HG03442 (cell line): ENCODE measurements around the gene LRRC61.
"Not testable (repeated sequence)": the region's sequence is repeated elsewhere in the genome, so short reads cannot be mapped to it uniquely, and the experiment has no call there.

ENCODE experiments used
- ATAC-seq: cut with Tn5 transposase; IDR thresholded peaks from one replicate; pipeline ENCODE4 v1.9.1; 2021; ENCODE audit warnings: mild to moderate bottlenecking, moderate library complexity; ENCODE audit not compliant: unreplicated experiment

The LRRC61 gene

DNA sequence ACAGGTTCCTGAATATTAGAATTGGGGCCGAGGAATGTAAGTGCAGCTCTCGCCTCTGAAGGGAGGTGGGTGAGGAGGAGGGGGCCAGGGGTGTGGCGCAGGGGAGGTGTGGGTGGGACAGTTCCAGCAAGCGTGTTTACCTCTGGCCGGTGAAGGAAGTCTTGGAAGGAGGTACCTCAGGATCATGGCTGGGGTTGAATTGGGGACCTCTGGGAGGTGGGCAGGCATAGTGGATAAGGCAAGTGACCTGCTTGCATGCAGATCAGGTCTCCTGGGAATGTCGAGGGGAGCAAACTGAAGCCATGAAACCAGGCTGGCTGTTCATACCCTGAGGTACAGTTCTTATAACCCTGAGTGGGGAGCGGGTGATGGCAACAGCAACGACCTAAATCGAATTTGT is 57.9 kb downstream of the LRRC61 start:
- no peak for ATAC-seq

DNA sequence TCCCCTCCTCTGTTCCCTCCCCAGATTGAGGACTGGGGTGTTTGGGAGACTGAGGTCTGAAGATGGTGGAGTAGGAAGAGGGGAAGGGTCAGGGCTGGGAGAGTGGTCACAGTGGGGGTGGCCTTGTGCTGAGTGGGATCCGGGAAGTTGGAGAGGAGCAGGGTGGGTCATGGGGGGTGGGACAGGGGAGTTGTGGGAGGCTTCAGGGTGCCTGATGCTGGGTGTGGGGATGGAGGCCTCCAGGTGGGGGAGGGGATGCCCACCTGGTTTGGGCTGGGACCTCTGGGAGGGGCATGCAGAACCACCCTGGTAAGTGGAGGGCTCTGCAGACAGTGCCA is 58.6 kb downstream of the LRRC61 start:
- ATAC-seq = no peak

DNA sequence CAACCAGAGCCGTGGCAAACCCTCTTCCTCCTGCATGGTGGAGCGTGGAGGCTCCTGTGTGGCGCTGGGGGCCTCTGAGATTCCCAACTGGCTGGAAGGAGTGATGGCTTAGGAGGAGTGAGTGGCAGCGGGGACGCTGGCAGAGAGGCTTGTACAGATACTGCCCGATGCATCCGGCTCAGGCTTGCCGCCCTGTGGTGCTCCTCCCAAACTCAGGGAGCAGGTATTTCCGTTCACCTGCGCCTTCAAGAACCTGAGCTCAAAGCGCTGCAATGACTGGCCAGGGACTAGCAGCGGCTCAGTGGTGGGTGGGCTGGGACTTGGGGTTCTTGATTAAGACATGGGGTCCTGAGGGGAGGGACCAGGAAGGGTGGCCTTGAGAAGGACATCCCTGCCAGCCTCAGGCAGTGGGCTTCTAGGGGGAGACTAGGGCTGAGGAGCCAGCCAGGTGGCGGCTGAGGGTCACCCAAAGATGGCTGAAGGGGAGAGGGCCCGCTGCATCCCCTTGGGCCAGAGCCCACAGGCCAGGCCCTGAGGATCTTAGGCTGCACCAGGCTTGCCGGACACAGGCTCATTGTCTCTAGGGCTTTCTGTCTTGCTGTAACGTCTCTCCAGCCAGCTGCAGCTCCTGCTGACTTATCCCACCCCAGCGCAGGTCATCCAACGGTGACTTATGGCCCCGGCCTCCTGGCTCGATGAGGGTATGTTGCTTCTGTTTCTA is 59.1 kb downstream of the LRRC61 start:
- ATAC-seq = no peak

DNA sequence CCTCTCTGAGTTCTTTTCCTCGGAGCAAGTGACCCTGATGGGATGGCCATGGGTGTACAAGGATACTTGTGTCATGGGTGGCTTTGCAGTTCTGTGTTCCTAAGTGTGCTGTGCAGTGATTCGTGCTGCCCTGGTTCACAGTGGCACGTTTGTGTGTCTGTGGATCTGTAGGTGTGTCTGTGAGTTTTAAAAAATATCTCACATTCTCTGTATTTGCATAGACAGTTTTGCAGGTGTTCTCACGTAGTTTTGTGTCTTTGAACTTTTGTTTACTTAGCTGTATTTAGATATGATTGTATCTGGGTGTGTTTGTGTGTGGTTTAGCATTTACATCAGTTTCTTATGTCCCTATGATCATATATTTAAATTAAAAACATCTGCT is 59.7 kb downstream of the LRRC61 start:
- no peak for ATAC-seq

DNA sequence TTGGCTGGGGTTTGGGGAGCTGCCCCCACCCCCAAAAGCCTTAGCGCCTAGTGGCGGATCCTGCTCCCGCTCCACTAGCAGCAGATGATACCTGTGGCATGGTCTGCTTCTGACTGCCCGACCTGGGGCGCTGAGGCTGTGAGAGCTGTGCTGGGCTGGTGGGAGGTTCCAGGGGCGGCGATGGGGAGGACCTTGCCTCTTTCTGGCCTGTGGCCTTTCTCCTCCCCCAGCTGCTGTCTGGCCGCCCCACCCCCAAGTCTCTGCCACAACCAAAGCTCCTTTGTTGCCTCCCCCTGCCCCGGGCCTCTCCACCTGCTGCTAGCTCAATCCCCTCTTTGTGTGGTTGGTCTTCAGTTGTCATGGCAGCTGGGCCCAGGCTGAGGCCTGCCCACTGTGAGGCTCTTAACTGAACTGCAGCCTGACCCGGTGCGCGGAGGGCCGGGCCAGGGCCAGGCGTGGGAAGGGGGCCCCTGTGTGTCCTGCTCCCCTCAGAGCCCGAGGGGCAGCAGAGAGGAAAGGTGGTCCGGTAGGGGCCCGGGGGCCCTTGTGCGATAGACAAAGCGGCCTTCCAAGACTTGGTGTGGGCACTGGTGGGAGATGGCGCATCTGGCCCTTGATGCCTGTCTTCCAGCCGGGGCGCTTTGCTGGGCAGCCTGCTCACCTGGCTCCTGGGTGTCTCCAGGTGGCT is 60.7 kb downstream of the LRRC61 start:
- no peak for ATAC-seq

DNA sequence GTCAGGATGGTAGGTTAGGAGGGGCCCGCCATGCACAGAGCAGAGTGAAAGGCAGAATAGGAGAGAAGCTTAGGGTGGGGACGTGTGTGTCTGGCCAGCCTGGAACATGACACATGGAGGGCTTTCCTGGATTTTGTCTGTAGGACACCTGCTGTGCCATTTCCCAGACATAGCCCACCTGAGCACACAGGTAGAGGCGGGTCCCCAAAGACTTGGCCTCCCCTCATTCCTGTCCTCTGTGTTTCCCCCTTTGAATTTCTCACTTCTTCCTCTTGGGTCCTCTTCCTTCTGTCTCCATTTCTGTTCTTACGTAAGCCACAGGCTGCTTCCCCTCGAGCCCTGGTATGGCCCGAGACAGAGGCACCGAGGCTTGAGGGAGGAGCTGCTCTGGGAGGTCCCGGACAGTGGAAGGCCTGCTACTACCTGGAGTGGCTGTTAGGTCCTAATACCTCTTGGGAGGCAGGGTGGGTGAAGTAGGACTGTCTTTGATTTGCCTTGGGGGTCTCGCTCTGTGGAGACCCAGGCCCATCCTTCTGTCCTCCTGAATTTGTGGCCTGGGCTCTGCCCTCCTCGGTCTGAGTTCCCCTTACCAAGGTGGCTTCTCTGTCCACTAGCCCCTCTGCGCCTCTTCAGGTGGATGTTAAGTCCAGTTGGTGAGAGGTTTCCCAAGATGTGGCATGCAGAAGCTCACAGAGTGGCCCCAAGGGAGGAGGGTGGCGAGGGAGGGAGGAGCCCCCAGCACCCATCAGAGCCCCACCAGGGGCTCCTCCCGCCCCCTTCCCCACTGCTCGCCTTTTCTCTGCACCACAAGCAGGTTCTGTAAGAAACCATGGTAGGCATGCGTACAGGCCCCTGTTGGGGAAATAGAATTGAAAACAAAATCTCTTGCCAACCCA is 61.5 kb downstream of the LRRC61 start:
- ATAC-seq = no peak

DNA sequence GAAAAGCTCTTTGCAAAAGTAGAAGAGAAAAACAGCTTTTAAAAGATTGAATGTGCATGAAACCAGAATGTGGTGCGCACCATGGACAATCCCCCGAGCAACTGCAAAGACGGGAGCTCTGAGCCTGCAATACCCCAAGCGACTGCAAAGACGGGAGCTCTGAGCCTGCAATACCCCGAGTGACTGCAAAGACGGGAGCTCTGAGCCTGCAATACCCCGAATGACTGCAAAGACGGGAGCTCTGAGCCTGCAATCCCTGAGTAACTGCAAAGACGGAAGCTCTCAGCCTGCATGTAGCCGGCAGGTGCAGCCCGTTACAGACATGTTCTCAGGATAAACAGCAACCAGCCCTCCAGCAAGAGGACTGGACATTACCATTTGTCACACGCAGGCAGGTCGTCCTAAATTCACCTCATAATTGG is 62.2 kb downstream of the LRRC61 start:
- no peak for ATAC-seq

DNA sequence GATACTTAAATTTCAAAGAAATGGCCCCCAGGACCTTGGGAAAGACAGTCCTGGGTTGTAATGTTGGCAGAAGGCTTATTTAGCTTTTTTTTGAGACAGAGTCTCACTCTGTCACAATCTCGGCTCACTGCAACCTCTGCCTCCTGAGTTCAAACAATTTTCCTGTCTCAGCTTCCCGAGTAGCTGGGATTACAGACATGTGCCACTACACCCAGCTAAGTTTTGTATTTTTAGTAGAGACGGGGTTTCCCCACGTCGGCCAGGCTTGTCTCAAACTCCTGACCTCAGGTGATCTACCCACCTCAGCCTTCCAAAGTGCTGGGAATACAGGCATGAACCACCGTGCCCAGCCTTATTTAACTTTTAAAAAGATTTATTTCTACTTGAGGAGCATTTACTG is 62.7 kb downstream of the LRRC61 start:
- not testable (repeated sequence) for ATAC-seq
